HG02623 (cell line): ENCODE data around the gene GPATCH2L.

Experiments used
- ATAC-seq: cut with Tn5 transposase; IDR thresholded peaks from one replicate; pipeline ENCODE4 v1.9.1; 2021; ENCODE audit warnings: moderate library complexity; ENCODE audit not compliant: unreplicated experiment

GPATCH2L gene

DNA sequence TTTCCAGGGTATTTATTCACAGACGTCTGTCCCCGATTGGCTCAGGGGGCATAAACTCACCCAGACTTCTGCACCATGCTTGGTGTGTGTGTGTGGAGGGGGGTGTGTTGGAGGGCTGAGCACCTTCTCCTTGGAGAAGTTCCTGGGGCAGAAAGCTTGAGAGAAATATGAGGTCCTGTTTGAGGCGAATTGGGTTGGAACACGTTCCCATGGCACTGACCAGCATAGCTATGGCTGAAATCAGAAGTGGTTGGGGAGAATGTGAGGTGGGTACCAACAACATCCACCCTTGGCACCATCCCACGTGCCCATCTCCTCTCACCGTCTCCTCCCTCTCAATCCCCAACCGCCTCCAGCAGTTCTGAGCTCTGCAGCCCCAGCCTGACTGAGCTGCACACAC is 16.0 kb upstream of the GPATCH2L start:
- no peak for ATAC-seq

DNA sequence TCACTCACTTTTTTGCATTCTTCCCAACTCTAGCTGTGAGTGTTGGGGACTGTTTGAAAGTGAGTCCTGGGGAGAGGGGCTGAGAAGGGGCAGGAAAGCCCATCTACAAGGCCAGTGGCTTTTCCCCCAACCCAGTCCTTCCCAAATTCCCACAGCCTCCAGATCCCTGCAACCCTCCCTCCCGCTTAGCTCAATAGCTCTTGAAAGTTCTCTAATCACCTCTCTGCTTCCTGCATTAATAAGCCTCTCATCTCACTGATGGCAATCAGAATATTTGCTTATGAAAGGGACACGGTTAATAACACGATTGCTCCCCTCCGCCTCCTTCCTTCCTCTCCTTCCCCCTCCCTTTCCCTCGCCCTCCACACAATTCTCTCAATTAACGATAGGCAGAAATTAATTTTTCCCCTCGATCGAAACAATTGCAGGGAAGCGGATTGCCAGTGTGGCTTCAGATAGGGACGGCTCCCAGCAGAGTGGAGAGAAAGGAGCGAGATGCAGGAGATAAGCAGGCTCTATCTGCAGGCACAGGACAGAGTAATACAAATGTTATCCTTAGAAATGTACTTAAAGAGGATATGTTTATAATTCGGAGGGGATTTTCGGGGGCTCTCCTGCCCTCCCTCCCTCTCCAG is 15.1 kb upstream of the GPATCH2L start:
- ATAC-seq = no peak

DNA sequence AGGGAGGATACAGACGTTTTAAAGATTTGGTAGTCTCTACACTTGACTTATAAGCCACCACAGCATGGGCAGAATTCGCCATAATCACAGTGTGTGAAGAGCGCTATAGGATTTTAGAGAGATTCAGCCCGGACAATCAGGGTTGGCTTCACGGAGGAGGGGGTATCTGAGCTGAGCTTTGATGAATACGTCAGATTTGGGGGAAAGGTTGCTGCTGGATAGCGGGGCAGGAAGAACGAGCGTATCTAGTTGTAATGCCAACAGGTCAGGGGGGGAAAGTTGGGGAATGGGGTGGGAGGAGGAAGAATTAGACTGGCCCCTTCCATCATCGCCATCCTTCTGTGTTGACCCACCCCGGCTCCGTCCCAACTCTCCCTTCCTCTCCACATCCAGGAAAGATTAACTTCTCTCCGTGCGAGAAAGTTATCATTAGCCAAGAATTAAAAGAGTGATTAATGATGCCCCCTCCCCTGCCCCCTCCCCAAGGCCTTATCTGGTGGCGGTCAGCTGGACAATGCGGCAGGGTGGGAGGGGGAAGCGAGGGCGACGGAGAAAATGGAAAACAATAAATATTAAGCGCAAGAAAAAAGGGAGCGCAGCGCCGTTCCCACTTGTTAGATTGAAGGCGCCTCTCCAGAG is 13.5 kb upstream of the GPATCH2L start:
- ATAC-seq = no peak

DNA sequence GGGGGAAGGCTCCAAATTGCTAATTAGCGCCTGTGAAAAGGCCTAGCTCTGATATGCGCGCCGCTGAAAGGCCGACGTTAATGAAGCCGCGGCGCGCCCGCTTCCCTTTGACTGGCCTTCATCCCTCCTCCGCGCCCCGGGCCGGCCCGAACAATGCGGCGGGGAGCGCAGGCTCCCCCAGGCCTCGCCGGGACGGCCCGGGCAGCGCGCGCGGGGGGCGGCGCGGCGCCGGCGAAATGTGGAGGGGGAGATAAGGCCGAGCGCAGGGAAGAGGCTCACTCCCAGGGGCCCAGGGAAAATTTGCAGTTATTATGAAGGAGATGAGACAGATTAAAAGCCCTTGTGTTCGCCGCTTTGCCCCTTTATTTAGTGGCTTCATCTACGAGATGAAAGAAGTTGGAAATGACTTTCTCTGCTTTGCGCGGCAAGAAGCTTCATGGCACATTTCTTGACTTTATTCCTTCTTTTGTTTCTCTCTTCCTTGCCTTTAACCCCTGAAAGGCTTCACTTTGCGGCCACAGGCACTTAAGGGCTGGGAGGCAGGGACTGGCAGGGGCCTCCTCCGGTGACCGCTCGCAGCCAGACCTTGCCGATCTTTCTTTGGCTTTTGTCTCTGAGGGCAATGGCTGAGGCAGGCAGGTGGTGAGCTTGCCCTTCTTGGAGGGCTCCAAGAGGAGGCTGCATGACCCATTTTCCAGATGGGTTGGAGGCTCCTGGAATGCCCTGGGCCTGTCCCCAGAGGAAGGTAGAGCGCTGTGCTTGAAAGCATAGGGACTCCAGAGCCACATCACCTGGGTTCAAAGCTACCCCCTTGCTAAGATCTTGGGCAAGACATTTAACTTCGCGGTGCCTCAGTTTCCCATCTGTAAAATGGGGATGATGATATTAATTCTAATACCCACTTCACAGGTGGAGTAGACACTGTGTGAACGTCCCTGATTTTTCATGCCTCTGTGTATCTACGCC is 12.7 kb upstream of the GPATCH2L start:
- no peak for ATAC-seq

DNA sequence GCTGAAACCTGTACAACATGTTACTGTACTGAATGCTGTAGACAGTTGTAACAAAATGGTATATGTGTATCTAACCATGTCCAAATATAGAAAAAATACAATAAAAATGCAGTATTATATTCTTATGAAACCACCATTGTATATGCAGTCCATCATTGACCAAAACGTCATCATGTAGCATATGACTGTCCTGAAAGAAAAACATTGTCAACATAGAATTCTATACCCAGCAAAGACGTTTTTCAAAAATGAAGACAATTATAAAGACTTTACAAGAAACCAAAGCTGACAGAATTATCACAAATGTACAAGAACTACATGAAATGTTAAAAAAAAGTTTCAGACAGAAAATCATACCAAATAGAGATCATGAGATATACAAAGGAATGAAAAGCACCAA is 8.1 kb upstream of the GPATCH2L start:
- no peak for ATAC-seq

DNA sequence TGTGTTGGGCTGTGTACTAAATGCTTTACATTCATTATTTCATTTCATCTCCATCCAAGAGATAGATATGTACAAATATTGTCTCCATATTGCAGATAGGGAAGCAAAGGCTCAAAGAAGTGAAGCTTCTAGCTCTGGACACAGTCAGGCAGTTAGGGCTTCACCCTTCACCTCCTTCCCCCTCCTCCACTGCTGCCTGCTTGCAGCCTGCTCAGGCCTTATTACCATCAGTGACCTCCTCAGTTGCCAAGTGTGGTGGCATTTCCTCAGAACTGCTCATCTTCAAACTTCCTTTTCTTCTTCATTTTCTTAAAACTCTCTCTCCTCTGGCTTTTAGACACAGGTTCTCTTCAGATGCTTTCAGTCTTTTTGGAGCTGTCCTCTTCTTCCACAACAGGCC is 4.7 kb upstream of the GPATCH2L start:
- ATAC-seq = no peak

DNA sequence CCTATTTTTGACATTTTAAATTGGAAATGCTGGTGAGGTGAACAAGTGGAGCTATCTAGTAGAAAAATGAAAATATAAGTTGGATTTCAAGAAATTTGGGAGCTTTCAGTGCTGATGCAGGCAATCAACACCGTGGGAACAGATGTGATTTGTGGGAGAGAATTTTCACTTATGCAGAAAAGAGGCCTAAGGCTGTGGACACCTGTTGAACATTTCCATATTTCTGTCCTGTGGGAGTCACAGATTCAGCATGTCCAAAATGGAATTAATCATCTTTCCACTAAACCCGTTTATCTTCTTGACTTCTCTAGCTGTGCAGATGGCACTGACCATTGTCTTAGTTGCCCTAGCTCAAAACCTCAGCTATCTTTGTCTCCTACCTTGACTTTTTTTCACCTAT is 2.5 kb upstream of the GPATCH2L start:
- no peak for ATAC-seq

DNA sequence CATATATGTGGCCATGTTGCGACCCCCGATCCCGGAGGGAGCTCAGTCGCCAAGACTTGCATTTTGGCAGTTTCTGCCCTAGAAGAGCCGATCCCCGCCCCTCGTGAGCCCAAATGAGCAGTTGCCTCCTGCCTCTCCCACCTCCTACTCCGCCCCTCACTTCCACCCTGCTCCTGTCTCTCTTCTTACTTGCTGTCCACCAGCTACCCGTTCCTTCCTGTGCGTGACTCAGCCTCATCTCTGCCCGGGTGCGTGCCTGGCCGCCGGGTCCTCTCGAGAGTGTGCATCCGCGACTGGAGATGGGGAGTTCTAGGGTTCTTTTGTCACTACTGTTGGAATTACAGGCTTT is 585 bp downstream of the GPATCH2L start:
- ATAC-seq = peak; percentile 64

DNA sequence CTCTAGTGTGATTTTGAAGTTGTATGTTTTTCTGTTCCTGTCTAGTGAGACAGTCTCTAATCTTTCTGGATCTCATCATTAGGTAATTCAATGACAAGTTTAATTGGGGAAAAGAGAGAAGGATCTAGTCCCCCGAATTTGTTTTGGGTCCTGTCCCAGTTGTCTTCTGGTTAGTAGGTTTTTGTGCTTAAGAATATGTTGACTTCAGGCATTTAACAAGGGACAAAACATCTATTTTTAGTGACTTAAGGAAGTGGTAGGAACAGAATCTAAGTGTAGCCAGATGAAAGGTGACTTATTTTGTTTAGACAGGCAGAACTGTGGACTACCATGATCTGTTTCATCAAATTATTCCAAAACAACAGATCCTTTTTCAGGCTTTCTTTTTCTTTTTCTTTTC is 2.2 kb downstream of the GPATCH2L start:
- no peak for ATAC-seq

DNA sequence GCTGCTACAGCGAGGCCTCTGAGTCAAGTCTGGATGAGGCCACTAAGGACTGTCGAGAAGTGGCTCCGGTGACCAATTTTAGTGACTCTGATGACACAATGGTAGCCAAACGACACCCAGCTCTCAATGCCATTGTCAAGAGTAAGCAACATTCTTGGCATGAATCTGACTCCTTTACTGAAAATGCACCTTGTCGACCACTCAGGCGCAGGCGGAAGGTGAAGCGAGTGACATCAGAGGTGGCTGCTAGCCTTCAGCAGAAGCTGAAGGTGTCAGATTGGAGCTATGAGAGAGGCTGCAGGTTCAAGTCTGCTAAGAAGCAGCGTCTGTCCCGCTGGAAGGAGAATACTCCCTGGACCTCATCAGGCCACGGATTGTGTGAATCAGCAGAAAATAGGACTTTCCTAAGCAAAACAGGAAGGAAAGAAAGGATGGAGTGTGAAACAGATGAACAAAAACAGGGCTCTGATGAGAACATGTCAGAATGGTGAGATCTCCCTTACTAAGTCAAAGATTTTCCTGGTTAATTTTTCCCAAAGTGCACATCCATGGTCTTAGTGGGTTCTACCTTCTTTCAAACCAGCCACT is 2.9 kb downstream of the GPATCH2L start:
- ATAC-seq = no peak

DNA sequence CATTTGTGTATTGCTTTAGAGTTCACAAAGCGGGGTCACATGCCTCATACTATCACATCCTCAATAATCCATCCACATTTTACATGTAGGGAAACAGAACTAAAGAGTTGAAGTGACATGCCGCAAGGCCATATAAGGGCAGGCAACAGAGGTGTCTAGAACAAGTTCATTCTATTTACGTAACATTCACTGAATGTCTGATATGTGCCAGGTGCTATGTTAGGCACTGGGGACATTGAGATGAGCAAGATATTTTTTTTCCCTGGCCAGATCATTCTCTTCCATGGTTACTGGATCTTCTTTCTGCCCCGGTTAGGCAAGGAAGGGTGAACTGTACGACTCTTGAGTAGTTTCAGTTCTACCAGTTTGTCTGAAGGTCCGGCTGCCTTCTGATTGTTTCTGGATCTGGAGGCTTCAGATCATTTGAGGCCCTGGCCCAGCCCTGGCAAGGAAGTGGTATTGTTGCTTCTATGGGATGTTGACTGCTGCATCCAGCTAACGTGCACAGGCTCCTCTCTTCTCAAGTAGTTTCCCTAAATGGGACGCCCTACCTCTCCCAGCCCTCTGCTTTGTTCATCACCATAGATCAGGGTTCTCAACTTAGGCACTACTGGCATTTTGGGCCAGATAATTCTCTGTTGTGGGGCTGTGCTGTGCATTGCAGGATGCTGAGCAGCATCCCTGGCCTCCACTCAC is 12.1 kb downstream of the GPATCH2L start:
- no peak for ATAC-seq

DNA sequence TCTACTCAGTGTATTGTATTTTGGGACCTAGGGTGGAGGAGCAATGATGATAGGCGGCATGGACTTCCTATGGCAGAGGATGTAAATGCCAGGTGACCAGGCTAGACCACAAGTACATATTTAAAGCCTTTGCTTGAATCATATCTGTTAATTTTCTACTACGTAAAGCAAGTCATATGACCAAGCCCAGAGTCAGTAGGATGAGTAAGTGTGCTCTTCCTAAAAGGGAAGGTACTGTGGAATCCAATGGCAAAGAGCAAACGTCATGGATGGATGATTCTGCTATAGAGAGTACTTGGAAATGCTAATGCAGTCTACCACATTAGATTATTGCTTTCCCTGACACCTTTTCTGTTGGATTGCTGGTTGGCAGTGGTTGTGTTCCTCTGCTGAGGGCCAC is 16.8 kb downstream of the GPATCH2L start:
- no peak for ATAC-seq

DNA sequence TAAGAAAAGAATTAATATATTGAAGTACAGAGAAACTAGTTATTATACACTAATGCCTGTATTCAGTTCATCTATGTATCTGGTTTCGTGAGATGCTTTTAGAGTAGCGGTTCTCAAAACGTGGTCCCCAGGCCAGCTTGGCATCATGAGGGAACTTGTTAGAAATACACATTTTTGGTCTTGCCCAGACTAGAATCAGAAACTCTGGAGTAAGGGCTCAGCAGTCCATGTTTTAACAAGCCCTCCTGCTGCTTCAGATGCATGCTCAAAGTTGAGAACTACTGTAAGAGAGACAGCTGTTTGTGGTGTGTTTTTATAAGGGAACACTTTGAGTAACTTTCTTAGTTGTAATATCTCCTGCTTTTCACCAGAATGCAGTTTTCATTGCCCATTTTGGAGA is 18.1 kb downstream of the GPATCH2L start:
- no peak for ATAC-seq

DNA sequence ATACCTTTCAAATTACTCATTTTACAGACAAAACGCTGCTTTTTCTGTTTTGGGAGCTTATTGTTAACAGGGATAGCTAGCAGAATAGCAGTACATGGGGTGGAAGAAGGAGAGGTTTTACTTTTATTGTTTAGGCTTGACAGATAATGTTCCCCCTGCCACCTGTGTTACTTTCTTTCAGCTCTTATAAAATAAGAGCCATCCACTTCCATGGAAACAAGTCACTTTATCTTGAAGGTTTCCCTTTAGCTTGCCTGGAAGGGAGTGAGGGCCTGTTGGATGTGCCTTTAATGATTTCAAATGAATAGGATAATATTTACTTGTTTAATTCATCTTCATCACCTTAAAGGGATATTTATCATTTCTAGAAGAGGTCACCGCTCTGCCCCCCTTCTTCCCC is 23.3 kb downstream of the GPATCH2L start:
- ATAC-seq = no peak

DNA sequence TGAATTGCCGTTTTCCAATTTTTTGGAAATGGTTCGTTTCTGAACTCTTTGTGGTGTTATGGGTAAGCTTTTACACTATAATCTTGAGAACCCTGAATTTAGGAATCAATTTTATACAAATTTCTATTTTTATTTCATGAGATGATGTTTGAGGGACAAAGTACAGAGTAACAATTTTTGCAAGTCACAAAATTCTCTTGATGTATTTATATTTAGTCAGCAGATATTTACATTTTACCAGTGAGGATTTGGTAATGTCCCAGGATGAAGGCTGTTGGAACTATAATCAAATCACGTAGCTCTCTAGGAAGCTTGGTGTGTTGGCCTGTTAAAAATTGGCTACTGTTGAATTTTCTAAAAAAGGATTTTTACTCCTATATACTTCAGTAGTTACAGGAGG is 24.2 kb downstream of the GPATCH2L start:
- ATAC-seq = no peak

DNA sequence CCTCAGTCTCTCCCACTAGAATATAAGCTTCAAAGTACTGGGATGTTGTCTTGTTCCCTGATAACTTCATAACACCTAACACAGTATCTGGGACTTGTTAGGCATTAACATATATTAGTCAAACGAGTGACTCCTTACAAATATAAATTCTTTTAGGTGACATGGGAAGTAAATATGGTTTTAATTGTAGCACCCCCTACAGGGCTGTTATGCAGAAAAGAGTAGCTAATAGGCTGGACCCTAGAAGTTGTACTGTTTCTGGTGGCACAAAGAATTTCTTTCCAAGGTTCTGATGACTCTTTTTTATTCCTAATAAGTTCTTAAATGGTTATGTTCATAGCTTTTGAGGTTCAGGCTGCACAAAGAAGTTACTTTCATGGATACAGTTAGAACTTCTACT is 29.8 kb downstream of the GPATCH2L start:
- ATAC-seq = no peak

DNA sequence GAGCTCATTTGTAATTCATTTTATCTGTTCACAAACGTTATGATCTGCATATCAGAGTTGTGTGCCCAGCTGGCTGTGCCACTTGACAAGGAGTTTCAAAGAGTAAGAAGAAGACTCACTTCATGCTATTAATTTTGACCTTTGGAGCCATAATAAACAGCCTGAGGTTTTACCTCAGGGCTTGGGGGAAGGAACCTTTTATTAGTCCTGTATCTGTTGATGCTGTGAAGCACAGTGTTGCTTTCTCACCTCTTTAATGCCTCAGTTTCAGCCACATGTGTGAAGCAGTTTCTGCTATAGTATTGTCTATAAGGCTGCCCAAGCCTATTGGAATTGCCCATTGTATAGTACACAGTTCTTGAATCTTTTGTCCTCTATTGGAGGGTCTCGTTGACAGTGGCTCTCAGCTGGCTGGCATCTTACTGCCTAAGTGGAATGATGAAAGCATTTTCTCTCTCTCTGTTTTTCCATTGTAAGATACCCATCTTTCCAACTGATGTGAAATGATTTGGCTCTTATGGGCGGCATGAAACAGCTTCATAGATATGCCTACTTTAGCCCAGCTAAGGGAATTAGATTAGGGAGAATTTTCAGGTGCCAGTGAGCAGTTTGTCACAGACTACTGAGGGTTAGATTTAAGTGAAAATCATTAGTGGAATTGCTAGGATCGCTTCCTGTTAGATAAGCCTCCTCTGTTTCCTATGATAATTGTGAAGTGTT is 34.7 kb downstream of the GPATCH2L start:
- no peak for ATAC-seq

DNA sequence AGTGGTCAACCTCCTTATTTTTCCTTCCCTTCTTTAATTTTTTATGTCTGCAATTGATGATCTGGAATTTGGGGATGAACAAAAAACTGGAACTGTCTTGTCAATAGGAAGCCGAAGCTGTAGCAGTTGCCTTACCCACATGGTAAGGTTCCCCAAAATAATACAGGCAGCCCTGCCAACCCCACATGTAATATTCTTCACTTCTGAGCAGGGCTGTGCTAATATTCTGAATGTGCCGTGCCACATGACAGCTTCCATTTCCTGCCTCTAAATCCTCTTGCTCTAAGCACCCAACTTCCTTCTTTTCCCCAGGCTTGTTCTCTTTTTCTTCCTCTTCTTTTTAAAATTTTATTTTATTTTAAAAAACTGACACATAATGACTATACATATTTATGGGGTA is 39.6 kb downstream of the GPATCH2L start:
- ATAC-seq = no peak

DNA sequence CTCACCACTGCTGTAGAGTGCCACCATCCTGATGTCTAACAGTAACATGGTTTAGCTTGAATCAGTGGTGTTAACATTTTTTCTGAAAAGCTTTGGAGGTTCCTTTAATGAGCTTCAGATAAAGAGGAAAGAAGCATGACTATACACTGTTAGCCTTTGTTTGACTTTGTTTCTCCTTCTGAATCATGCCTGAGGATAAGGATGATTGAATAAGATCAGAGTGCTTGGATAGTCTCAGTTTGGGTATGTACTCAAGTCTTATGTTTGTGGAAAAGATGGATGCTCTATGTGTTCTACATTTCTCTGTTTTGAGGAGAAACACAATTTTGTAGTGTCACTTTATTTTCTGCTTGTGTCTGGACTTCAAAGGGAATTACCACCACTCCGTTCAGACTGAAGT is 42.0 kb downstream of the GPATCH2L start:
- no peak for ATAC-seq

DNA sequence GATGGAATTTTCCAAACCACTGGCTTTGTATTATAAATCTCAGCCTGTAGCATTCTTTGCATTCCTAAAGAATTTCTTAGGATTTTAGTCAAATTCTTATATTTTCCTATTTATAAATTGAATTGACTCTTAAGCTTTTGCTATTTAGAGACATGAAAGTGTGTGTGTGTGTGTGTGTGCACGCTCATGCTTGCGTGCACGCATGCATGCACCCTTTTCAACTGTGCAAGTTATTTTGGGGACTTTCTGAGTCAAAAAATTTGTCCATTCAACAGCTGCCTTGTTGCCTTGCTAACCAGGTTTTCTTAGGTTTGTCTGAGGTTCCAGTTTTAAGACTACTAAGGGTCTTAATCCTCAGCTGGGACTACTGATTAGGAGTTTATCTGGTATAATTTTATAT is 42.6 kb downstream of the GPATCH2L start:
- peak; percentile 71 for ATAC-seq
